ENCODE results near the gene TK2. TPM values are rescaled to one million over a fixed set of nuclear protein-coding genes. Genes with fewer than 3 reads are reported as not detected.

Gene TK2
- total and polyA plus RNA-seq, 4 donors = 10.5 to 31.9 (median 21.0) TPM

GRCh38 chr16:66569131-66569530 lies 19.2 kb upstream of the TK2 start:
- no peak overlapping the region for H3K9ac ChIP-seq (ENCODE audit: low read depth in 1 of 2, low read length in 2 of 2)
- H3K4me3 ChIP-seq (ENCODE audit: low read depth in 1 of 3, low read length in 3 of 3) = no peak overlapping the region
- H3K36me3 ChIP-seq (ENCODE audit: control insufficient read depth in 4 of 4, insufficient read depth in 3 of 4, low read depth in 1 of 4, low read length in 3 of 4) = peaks cover 0 to 6% (median 0%) of the 10 kb centered on the region in 4 donors
- TF ChIP-seq NR2F2 (IDR thresholded peaks at IDR 0.05) (no peak), GABPA (IDR thresholded peaks at IDR 0.05 in 1 of 2, conservative IDR thresholded peaks at IDR 0.05 in 1 of 2) (no peak), CTCF (IDR thresholded peaks at IDR 0.05; ENCODE audit: low read depth, low read length, missing input control) (no peak), RXRA (IDR thresholded peaks at IDR 0.05) (no peak), ZBTB33 (IDR thresholded peaks at IDR 0.05) (no peak), REST (IDR thresholded peaks at IDR 0.05) (no peak), MAX (IDR thresholded peaks at IDR 0.05) (no peak), JUND (IDR thresholded peaks at IDR 0.05) (no peak), FOXA2 (IDR thresholded peaks at IDR 0.05) (no peak)
- H3K9me3 ChIP-seq (ENCODE audit: control insufficient read depth in 4 of 4, low read length in 3 of 4) = no peaks in the 10 kb centered on the region
- peaks cover 0 to 1% (median 0%) of the 10 kb centered on the region in 4 donors for H3K4me1 ChIP-seq (ENCODE audit: control insufficient read depth in 4 of 4, insufficient read depth in 4 of 4, low read length in 3 of 4)
- WGBS = 100% methylated on average over 1 of the region's 1 CpG
- H3K27ac ChIP-seq (ENCODE audit: low read depth in 1 of 2, low read length in 2 of 2) = no peak overlapping the region
- no peaks in the 10 kb centered on the region for H3K27me3 ChIP-seq (ENCODE audit: control insufficient read depth in 4 of 4, insufficient read depth in 4 of 4, low read length in 3 of 4)
- DNase-seq (ENCODE audit: low spot score) = no peak

GRCh38 chr16:66568355-66568754 lies 18.4 kb upstream of the TK2 start:
- H3K4me3 ChIP-seq (ENCODE audit: low read depth in 1 of 3, low read length in 3 of 3) = no peak overlapping the region
- no peaks in the 10 kb centered on the region for H3K9me3 ChIP-seq (ENCODE audit: control insufficient read depth in 4 of 4, low read length in 3 of 4)
- H3K36me3 ChIP-seq (ENCODE audit: control insufficient read depth in 4 of 4, insufficient read depth in 3 of 4, low read depth in 1 of 4, low read length in 3 of 4) = peaks cover 0 to 6% (median 0%) of the 10 kb centered on the region in 4 donors
- DNase-seq (ENCODE audit: low spot score) = no peak
- H3K27me3 ChIP-seq (ENCODE audit: control insufficient read depth in 4 of 4, insufficient read depth in 4 of 4, low read length in 3 of 4) = no peaks in the 10 kb centered on the region
- 97% methylated on average over 2 of the region's 2 CpGs for WGBS
- peaks cover 0 to 1% (median 0%) of the 10 kb centered on the region in 4 donors for H3K4me1 ChIP-seq (ENCODE audit: control insufficient read depth in 4 of 4, insufficient read depth in 4 of 4, low read length in 3 of 4)
- H3K27ac ChIP-seq (ENCODE audit: low read depth in 1 of 2, low read length in 2 of 2) = no peak overlapping the region
- no peak overlapping the region for H3K9ac ChIP-seq (ENCODE audit: low read depth in 1 of 2, low read length in 2 of 2)
- no peak for TF ChIP-seq YY1 (IDR thresholded peaks at IDR 0.05)
- TF ChIP-seq GABPA (IDR thresholded peaks at IDR 0.05 in 1 of 2, conservative IDR thresholded peaks at IDR 0.05 in 1 of 2) = no peak
- TF ChIP-seq FOXA1 (IDR thresholded peaks at IDR 0.05) = no peak
- TF ChIP-seq CTCF (IDR thresholded peaks at IDR 0.05; ENCODE audit: low read depth, low read length, missing input control) = no peak
- no peak for TF ChIP-seq HNF4G (IDR thresholded peaks at IDR 0.05)
- no peak for TF ChIP-seq MAX (IDR thresholded peaks at IDR 0.05)
- no peak for TF ChIP-seq SP1 (IDR thresholded peaks at IDR 0.05)
- no peak for TF ChIP-seq RXRA (IDR thresholded peaks at IDR 0.05)
- no peak for TF ChIP-seq ATF3 (IDR thresholded peaks at IDR 0.05)
- no peak for TF ChIP-seq REST (IDR thresholded peaks at IDR 0.05)
- TF ChIP-seq FOXA2 (IDR thresholded peaks at IDR 0.05) = no peak
- TF ChIP-seq EGR1 (IDR thresholded peaks at IDR 0.05; ENCODE audit: low read depth in 2 of 2) = no peak

All from liver (tissue), 9 donors.